Motor neuron (in vitro differentiated cells): ENCODE results near the gene OSTN. TPM values are rescaled to one million over a fixed set of nuclear protein-coding genes. Genes with fewer than 3 reads are reported as not detected.
"Not testable (repeated sequence)": the region's sequence is repeated elsewhere in the genome, so short reads cannot be mapped to it uniquely, and the experiment has no call there.

ENCODE experiments used
- ATAC-seq, 8 experiments: fragments of 200-7000 bp; cut with Tn5 transposase; replicated peaks in 6 of 8; 2 replicates each; pipeline ENCODE4 v1.8.0; 2021; ENCODE audit warnings: mild to moderate bottlenecking in 8 of 8, moderate library complexity in 8 of 8
- H3K27ac ChIP-seq, 2 donors: fragments of 250-450 bp; sonication (Bioruptor Pico); 2 replicates each; pipeline ENCODE4 v1.9.0; 2021; ENCODE audit warnings: antibody characterized with exemption in 2 of 2, mild to moderate bottlenecking in 2 of 2, moderate library complexity in 1 of 2
- H3K4me1 ChIP-seq, 2 donors: fragments of 250-450 bp; sonication (Bioruptor Pico); replicated peaks in 1 of 2; 2 replicates each; pipeline ENCODE4 v1.6.1; 2021; ENCODE audit warnings: antibody characterized with exemption in 2 of 2, mild to moderate bottlenecking in 2 of 2, moderate library complexity in 1 of 2
- H3K4me3 ChIP-seq, 5 donors: fragments of 250-450 bp; sonication (Bioruptor Pico); 2 replicates each; pipeline ENCODE4 v1.9.0; 2021; ENCODE audit warnings: antibody characterized with exemption in 5 of 5, mild to moderate bottlenecking in 5 of 5, moderate library complexity in 4 of 5
- WGBS, 10 experiments: fragments of 450-650 bp; shearing (Covaris generic); methylation state at CpG; one replicate each; pipeline ENCODE4 v1.0.0; 2022; 5-methylcytosine and 5-hydroxymethylcytosine counted together
- in situ Hi-C, 9 experiments: fragments of 400-800 bp; cut with MboI; loops; one replicate each; pipeline ENCODE4 v1.15.0; 2021; ENCODE audit warnings: low sequenced_read_pairs in 9 of 9, low pct_unique_long_range_greater_than_20kb in 2 of 9; ENCODE audit not compliant: unreplicated experiment in 9 of 9
- total RNA-seq, 8 experiments: library from RNA; unstranded; fragments of 300-600 nt; gene quantifications; 2 replicates each; pipeline versions ENCODE4 v1.2.3 to v1.2.4, GENCODE V29; 2022

OSTN gene, protein sequence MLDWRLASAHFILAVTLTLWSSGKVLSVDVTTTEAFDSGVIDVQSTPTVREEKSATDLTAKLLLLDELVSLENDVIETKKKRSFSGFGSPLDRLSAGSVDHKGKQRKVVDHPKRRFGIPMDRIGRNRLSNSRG
- 1 to 10 TPM in 3 of 8 experiments, under 1 TPM in 4, not detected in 1; 0.10 to 3.0 (median 0.46) TPM for total RNA-seq

DNA sequence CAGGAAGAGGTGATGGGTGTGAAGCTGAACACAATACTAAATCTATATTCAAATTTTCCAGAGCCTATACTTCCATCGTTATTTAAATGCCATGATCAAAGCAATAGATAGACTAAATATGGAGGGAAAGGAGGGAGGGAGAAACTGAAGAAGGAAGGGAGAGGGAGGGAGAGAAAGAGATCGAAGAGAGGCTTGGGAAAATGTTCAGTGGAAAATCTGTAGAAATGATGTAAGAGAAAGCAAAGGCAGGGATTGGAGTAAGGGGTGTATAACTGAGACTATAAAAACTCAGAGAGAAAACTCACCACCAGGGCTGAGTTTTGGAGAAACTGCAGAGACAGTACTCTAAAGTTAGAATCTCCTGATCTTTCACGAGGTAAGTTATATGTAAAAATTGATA lies at the start of gene OSTN:
OSTN (plus strand) TSS at position 310 of the 400 bp plus-strand sequence. CDS start 13,292 bp downstream, outside the sequence.
- Histone ChIP-seq H3K4me3 (no peak within 1 kb of the TSS), H3K27ac (no peak within 1 kb of the TSS), H3K4me1 (peaks cover 0 to 3% of the 10 kb centered on the region in 2 donors)
- 31 to 85% (median 65%) methylated on average over 1 to 3 of the region's 3 CpGs for WGBS, 10 experiments
- ATAC-seq = no peak
- in situ Hi-C loops = no loop called here

DNA sequence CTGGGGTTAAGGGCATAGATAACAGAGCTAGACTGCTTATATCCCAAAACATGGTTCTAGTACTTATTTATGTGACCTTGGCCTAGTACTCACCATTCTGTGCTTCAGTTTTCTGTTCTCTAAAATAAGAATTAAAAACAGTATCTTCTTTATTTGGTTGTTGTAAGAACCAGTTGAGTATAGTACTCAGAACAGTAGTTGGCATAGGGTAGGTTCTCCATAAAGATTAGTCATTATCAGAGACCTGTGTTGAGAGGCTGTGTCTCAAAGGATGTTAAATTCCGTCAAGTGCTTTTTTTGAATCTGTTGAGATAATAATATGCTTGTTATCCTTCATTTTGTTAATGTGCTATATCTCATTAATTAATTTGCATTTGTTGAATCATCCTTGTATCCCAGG lies 47.4 kb upstream of the OSTN start:
- WGBS, 10 experiments = 83 to 100% (median 100%) methylated on average over 1 of the region's 1 CpG; no CpG with 5 or more reads in 4 of the 10 experiments
- in situ Hi-C loops = no loop called here

DNA sequence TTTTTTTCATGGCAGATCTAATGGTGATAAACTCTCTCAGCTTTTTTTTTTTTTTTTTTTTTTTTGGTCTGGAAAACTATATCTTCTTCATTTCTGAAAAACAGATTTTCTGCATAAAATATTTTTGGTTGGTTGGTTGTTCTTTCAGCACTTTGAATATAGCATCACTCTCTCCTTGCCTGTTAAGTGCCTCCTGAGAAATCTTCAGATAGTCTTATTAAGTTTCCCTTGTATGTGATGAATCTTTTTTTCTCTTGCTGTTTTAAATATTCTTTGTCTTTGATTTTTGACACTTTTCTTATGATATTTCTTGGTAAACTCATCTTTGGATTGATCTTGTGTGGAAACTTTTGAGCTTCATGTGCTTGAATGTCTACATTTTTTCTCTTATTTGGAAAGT lies 44.2 kb upstream of the OSTN start:
- Histone ChIP-seq H3K4me3 (no peak overlapping the region), H3K4me1 (no peaks in the 10 kb centered on the region), H3K27ac (no peak overlapping the region)
- in situ Hi-C loops = no loop called here
- ATAC-seq = no peak

More for the DNA sequence above, 47.4 kb upstream of the OSTN start:
- Histone ChIP-seq H3K4me1 (no peaks in the 10 kb centered on the region), H3K27ac (no peak overlapping the region), H3K4me3 (no peak overlapping the region)
- ATAC-seq = no peak

DNA sequence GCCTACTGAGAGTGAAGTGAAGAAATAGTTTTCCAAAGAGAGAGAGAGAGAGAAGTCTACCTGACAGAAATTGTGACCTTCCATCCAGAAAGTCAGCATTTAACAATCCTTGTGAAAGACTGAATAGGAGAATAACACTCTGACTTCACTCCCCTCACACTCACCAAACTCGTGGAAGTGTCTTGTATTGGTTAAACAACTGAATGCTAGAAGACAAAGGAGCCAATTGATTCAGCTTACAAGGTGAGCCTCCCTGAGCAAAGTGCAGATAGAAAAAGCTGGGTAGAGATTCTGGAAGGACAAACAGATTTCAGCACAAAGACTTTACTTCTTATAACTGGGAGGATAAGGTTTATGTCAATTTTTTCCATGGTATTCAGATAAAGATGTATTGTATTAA lies 40.8 kb upstream of the OSTN start:
- no peak for ATAC-seq
- no peak overlapping the region for H3K4me3 ChIP-seq
- no peaks in the 10 kb centered on the region for H3K4me1 ChIP-seq
- in situ Hi-C loops = no loop called here
- H3K27ac ChIP-seq = no peak overlapping the region
- WGBS, 10 experiments = 33 to 80% (median 43%) methylated on average over 1 of the region's 1 CpG; no CpG with 5 or more reads in 5 of the 10 experiments

DNA sequence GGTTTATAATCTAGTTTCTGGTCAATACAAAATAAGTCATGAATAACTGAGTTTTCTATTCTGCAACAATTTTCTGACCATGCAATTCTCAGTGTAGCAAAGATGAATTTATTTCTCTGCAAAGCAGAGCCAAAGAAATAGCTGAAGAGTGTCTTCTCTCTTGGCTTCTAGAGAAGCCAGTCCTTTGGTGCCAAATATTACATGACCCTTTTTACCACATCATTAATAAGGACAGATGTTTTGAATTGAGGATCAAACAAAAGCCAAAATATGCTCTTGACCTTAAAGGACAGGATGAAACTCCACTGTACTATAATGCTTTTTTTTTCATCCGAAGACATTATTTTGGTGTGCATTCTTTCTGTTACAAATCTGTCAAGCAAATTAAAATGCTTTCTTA lies 40.2 kb upstream of the OSTN start:
- Histone ChIP-seq H3K4me1 (no peaks in the 10 kb centered on the region), H3K4me3 (no peak overlapping the region), H3K27ac (no peak overlapping the region)
- ATAC-seq = no peak
- in situ Hi-C loops = no loop called here
- WGBS, 10 experiments = 0 to 100% (median 87%) methylated on average over 1 of the region's 1 CpG; no CpG with 5 or more reads in 2 of the 10 experiments

DNA sequence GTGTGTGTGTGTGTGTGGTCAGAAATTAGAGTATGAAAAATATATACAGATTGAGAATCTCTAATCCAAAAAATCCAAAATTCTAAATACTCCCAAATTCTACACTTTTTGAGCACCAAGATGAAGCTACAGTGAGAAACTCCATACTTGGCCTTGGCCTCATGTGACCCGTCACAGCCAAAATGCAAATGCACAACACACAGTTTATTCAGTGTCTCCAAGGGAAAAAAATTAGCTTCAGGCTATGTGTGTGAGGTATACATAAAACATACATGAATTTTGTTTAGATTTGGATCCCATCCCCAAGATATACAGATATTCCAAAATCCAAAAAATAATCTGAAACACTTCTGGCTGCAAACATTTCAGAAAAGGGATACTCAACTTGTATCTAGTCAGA lies 33.2 kb upstream of the OSTN start:
- Histone ChIP-seq H3K4me3 (no peak overlapping the region), H3K4me1 (no peaks in the 10 kb centered on the region), H3K27ac (no peak overlapping the region)
- in situ Hi-C loops = no loop called here
- WGBS, 10 experiments = 60 to 89% (median 89%) methylated on average over 1 of the region's 1 CpG; no CpG with 5 or more reads in 7 of the 10 experiments
- ATAC-seq = peak in 3 of 8 experiments; percentile 35 to 89 (median 63)

DNA sequence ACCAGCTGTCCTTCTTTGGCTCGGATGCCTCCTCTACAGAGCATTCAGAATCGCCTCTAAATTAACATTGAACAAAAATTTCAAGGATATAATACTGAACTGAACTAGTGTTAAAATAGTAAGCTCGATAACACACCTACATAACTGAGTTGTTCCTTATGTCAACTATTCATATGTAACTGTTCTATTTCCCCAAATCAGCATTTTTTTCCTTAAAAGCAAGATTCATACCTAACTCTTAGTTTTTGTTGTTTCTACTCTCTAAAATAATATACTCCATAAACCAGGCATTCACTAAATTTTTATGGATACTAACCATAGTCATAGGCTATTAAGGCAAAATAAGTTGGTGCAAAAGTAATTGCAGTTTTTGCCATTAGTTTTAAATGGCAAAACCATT lies 32.7 kb upstream of the OSTN start:
- in situ Hi-C loops = no loop called here
- no peak overlapping the region for H3K4me3 ChIP-seq
- H3K27ac ChIP-seq = no peak overlapping the region
- ATAC-seq = no peak
- 38 to 94% (median 83%) methylated on average over 1 to 3 of the region's 3 CpGs; no CpG with 5 or more reads in 1 of the 10 experiments for WGBS, 10 experiments
- H3K4me1 ChIP-seq = no peaks in the 10 kb centered on the region

DNA sequence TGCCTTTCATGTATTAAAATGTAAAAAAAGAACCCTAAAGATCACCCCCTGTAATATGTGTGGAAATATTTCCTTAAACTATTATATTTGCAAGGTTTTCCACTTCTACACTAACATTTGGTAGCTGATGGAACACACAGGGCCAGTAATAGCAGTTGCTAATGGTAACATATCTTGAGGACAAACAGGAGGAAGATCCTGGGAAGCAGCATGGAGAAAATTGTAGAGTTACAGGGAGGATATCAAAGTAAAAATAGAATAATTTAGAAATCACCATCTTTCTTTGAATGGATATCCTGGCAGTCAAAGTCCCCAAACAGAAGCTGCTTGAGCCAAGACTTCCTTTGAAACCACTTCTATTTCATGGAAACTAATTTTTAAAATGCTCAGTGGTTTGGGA lies 29.5 kb upstream of the OSTN start:
- no peak for ATAC-seq
- H3K27ac ChIP-seq = no peak overlapping the region
- H3K4me3 ChIP-seq = no peak overlapping the region
- H3K4me1 ChIP-seq = no peaks in the 10 kb centered on the region
- in situ Hi-C loops = no loop called here

DNA sequence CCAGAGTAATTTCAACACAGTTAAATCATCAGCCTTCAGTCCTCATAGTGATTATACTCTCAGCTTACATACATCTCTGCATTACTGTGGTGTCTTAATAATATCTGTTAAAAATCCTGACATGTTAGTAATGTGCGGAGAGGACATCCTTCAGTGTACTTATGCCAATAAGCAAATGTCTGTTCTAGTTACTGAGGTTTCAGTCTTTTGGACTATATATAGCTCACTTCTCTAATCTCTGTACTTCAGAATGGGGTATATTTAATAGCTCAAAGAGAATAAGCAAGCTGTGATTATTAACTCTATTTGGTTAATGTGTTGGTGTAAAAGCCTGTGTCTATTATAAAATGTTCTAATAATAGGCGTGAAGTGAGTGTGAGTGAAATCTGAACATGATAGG lies 28.9 kb upstream of the OSTN start:
- no peak for ATAC-seq
- Histone ChIP-seq H3K4me3 (no peak overlapping the region), H3K27ac (no peak overlapping the region), H3K4me1 (no peaks in the 10 kb centered on the region)
- 71 to 100% (median 85%) methylated on average over 1 to 2 of the region's 2 CpGs; no CpG with 5 or more reads in 2 of the 10 experiments for WGBS, 10 experiments
- in situ Hi-C loops = no loop called here

DNA sequence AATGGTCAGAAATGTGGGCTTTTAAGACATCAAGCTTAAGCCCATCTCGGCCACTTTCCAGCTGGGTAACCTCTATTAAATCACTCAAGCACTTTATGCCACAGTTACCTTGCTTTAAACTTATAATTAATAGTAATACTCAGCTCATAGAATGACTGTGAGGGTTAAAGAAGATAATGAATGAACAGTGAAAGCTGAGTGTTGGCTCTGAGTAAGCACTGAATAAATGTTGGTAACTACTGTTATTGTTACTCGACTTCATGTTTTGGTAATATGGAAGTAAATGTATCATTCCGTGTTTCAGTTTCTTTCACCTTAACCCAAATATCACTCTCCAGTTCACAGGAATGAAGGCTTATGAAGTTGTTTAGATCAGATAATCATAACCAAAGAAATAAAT lies 23.9 kb upstream of the OSTN start:
- 33 to 100% (median 47%) methylated on average over 1 to 3 of the region's 3 CpGs; no CpG with 5 or more reads in 2 of the 10 experiments for WGBS, 10 experiments
- ATAC-seq = no peak
- in situ Hi-C loops = no loop called here
- no peak overlapping the region for H3K27ac ChIP-seq
- no peak overlapping the region for H3K4me3 ChIP-seq
- peaks cover 0 to 5% of the 10 kb centered on the region in 2 donors for H3K4me1 ChIP-seq

DNA sequence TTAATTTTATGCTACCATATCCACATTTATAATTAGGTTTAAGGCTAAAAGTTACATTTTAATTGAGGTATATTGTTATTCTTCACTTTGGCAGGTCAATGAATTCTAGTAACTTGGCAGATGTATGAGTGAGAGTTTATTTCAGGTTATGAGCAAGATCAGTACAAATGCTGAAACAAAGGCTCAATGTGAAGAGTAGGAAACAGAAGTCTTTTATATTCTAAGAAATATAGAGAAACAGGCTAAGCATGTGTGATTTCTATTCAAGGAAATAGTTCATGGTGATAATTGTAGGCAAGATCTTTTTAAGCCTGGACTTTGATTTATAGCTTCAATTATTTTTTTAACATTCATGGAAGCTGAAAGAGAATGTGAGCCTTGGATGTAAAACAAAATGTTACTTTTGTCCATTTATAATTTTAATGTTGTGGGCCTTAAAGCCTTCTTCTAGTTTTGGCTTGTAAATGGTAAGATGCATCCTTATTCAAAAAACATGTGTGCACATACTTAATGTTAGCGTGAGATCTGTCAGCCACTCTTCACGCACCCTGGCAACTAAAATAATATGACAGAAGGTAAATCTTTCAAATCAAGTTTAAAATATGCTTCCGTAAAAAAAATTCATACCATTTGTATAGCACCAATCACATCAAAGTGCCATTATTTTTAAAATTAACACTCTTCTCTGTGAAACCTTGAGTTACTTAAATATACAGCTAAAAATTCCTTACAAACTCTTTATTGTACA lies 22.8 kb upstream of the OSTN start:
- no peak for ATAC-seq
- Histone ChIP-seq H3K4me1 (peaks cover 0 to 5% of the 10 kb centered on the region in 2 donors), H3K27ac (no peak overlapping the region), H3K4me3 (no peak overlapping the region)
- in situ Hi-C loops = no loop called here
- 67 to 100% (median 98%) methylated on average over 2 to 3 of the region's 3 CpGs; no CpG with 5 or more reads in 2 of the 10 experiments for WGBS, 10 experiments

DNA sequence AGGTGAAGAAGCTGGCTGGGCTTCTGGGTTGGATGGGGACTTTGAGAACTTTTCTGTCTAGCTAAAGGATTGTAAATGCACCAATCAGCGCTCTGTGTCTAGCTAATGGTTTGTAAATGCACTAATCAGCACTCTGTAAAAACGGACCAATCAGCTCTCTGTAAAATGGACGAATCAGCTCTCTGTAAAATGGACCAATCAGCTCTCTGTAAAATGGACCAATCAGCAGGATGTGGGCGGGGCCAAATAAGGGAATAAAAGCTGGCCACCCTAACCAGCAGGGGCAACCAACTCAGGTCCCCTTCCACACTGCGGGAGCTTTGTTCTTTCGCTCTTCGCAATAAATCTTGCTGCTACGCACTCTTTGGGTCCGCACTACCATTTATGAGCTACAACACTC lies 13.7 kb upstream of the OSTN start:
- H3K27ac ChIP-seq, ATAC-seq, H3K4me3 ChIP-seq, H3K4me1 ChIP-seq, in situ Hi-C loops: not testable (repeated sequence)
- WGBS, 10 experiments = 37 to 100% (median 88%) methylated on average over 3 to 8 of the region's 9 CpGs; no CpG with 5 or more reads in 5 of the 10 experiments

DNA sequence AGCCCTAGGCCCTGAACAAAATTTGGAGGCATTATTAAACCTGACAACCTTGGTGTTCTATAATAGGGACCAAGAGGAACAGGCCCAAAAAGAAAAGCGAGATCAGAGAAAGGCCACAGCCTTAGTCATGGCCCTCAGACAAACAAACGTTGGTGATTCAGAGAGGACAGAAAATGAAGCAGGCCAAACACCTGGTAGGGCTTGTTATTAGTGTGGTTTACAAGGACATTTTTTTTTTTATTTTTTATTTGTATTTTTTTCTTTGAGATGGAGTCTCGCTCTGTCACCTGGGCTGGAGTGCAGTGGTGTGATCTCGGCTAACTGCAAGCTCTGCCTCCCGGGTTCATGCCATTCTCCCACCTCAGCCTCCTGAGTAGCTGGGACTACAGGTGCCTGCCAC lies 10.8 kb upstream of the OSTN start:
- H3K27ac ChIP-seq, in situ Hi-C loops, H3K4me3 ChIP-seq, ATAC-seq, H3K4me1 ChIP-seq: not testable (repeated sequence)
- WGBS, 10 experiments = 0 to 100% (median 85%) methylated on average over 1 to 5 of the region's 5 CpGs; no CpG with 5 or more reads in 2 of the 10 experiments

DNA sequence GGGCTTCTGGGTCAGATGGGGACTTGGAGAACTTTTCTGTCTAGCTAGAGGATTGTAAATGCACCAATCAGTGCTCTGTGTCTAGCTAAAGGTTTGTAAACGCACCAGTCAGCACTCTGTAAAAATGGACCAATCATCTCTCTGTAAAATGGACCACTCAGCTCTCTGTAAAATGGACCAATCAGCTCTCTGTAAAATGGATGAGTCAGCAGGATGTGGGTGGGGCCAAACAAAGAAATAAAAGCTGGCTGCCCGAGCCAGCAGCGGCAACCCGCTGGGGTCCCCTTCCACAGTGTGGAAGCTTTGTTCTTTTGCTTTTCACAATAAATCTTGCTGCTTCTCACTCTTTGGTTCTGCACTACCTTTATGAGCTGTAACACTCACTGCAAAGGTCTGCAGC lies 6.8 kb upstream of the OSTN start:
- 79 to 100% (median 87%) methylated on average over 1 to 4 of the region's 4 CpGs; no CpG with 5 or more reads in 5 of the 10 experiments for WGBS, 10 experiments
- in situ Hi-C loops, H3K4me1 ChIP-seq, H3K27ac ChIP-seq, H3K4me3 ChIP-seq, ATAC-seq: not testable (repeated sequence)
